Stromal cell of bone marrow (primary cell): ENCODE measurements around the gene ARSG.

Experiments
- DNase-seq: peaks from one replicate; pipeline ENCODE4 v3.0.0-alpha.2; 2012; ENCODE audit warnings: low read depth

ARSG gene

GRCh38 chr17:68378268-68379176 is 87.2 kb downstream of the ARSG start:
- peak; percentile 98 for DNase-seq

- no peak for DNase-seq
Measured at GRCh38 chr17:68379177-68379510, 87.8 kb downstream of the ARSG start.

- no peak for DNase-seq
Measured at GRCh38 chr17:68379692-68380677, 88.7 kb downstream of the ARSG start.

- peak; percentile 88 for DNase-seq
Measured at GRCh38 chr17:68381076-68381900, 90.0 kb downstream of the ARSG start.

- DNase-seq, result no peak
Measured at GRCh38 chr17:68382582-68383085, 91.3 kb downstream of the ARSG start.

- DNase-seq, result no peak
Measured at GRCh38 chr17:68383120-68383442, 91.8 kb downstream of the ARSG start.

- peak; percentile 72 for DNase-seq
Measured at GRCh38 chr17:68383443-68384321, 92.4 kb downstream of the ARSG start.

GRCh38 chr17:68384471-68384870 is 93.2 kb downstream of the ARSG start:
- DNase-seq, result no peak

- no peak for DNase-seq
Measured at GRCh38 chr17:68384941-68385340, 93.6 kb downstream of the ARSG start.

- no peak for DNase-seq
Measured at GRCh38 chr17:68385490-68386215, 94.4 kb downstream of the ARSG start.

GRCh38 chr17:68387435-68388218 is 96.3 kb downstream of the ARSG start:
- DNase-seq, result no peak

GRCh38 chr17:68389041-68389440 is 97.7 kb downstream of the ARSG start:
- no peak for DNase-seq

GRCh38 chr17:68390888-68391545 is 99.7 kb downstream of the ARSG start:
- no peak for DNase-seq

- peak; percentile 75 for DNase-seq
Measured at GRCh38 chr17:68391561-68392268, 100.4 kb downstream of the ARSG start.

- no peak for DNase-seq
Measured at GRCh38 chr17:68394608-68395331, 103.5 kb downstream of the ARSG start.

GRCh38 chr17:68396226-68397107 is 105.2 kb downstream of the ARSG start:
- no peak for DNase-seq
